H9 (cell line): ENCODE measurements around the gene KIF4A. TPM values are rescaled to one million over a fixed set of nuclear protein-coding genes. Genes with fewer than 3 reads are reported as not detected.

Experiments used
- DNase-seq: peaks from one replicate; pipeline ENCODE4 v3.0.0-alpha.2; 2017
- H2AFZ ChIP-seq: one replicate; pipeline ENCODE4 v1.6.1; 2013; ENCODE audit warnings: mild to moderate bottlenecking, low read length, control low read depth, moderate library complexity
- H2AK5ac ChIP-seq: 2 replicates; pipeline ENCODE4 v1.6.1; 2013; ENCODE audit warnings: low read length, control low read depth, mixed read lengths; ENCODE audit not compliant: insufficient read length
- H2BK120ac ChIP-seq: one replicate; pipeline ENCODE4 v1.6.1; 2013; ENCODE audit warnings: low read depth, mild to moderate bottlenecking, low read length, control low read depth, inconsistent platforms; ENCODE audit not compliant: poor library complexity, severe bottlenecking
- H2BK12ac ChIP-seq: 2 replicates; pipeline ENCODE4 v1.6.1; 2013; ENCODE audit warnings: low read length, control low read depth, mixed read lengths, low read depth; ENCODE audit not compliant: insufficient read length
- H2BK15ac ChIP-seq: 2 replicates; pipeline ENCODE4 v1.6.1; 2013; ENCODE audit warnings: low read depth, low read length, control low read depth
- H2BK20ac ChIP-seq: one replicate; pipeline ENCODE4 v1.6.1; 2013; ENCODE audit warnings: low read depth, mild to moderate bottlenecking, low read length, control low read depth, inconsistent platforms; ENCODE audit not compliant: poor library complexity, severe bottlenecking
- H2BK5ac ChIP-seq: 2 replicates; pipeline ENCODE4 v1.6.1; 2013; ENCODE audit warnings: low read length, control low read depth, mixed read lengths; ENCODE audit not compliant: insufficient read length
- H3K14ac ChIP-seq: 2 replicates; pipeline ENCODE4 v1.6.1; 2013; ENCODE audit warnings: low read length, control low read depth; ENCODE audit not compliant: insufficient read depth
- H3K18ac ChIP-seq: 2 replicates; pipeline ENCODE4 v1.6.1; 2013; ENCODE audit warnings: low read depth, mild to moderate bottlenecking, mixed read lengths, low read length, control low read depth; ENCODE audit not compliant: insufficient read length
- H3K23ac ChIP-seq: 2 replicates; pipeline ENCODE4 v1.6.1; 2013; ENCODE audit warnings: low read length, control low read depth, mixed read lengths, low read depth; ENCODE audit not compliant: insufficient read length
- H3K23me2 ChIP-seq: 2 replicates; pipeline ENCODE4 v1.6.1; 2013; ENCODE audit warnings: low read depth, mild to moderate bottlenecking, mixed read lengths, low read length, control low read depth; ENCODE audit not compliant: insufficient read length, poor library complexity, severe bottlenecking
- H3K27ac ChIP-seq: 2 replicates; pipeline ENCODE4 v1.5.1; 2013; ENCODE audit warnings: low read length, control low read depth, mixed read lengths, low read depth; ENCODE audit not compliant: insufficient read length
- H3K27me3 ChIP-seq: 2 replicates; pipeline ENCODE4 v1.6.1; 2013; ENCODE audit warnings: low read length, control low read depth, inconsistent platforms; ENCODE audit not compliant: insufficient read depth
- H3K4ac ChIP-seq: 2 replicates; pipeline ENCODE4 v1.6.1; 2013; ENCODE audit warnings: low read depth, mild to moderate bottlenecking, control low read depth, inconsistent platforms, low read length, moderate library complexity
- H3K4me1 ChIP-seq: 2 replicates; pipeline ENCODE4 v1.6.1; 2013; ENCODE audit warnings: low read length, control low read depth, inconsistent platforms; ENCODE audit not compliant: insufficient read depth
- H3K4me2 ChIP-seq: 2 replicates; pipeline ENCODE4 v1.6.1; 2013; ENCODE audit warnings: low read length, control low read depth, mixed read lengths; ENCODE audit not compliant: insufficient read length, insufficient read depth
- H3K56ac ChIP-seq: 2 replicates; pipeline ENCODE4 v1.6.1; 2013; ENCODE audit warnings: low read depth, mild to moderate bottlenecking, mixed read lengths, low read length, control low read depth; ENCODE audit not compliant: insufficient read length
- H3K79me1 ChIP-seq: 2 replicates; pipeline ENCODE4 v1.6.1; 2013; ENCODE audit warnings: low read depth, mild to moderate bottlenecking, moderate library complexity, low read length, control low read depth, inconsistent platforms; ENCODE audit not compliant: insufficient read depth, poor library complexity, severe bottlenecking
- H3K79me2 ChIP-seq: 2 replicates; pipeline ENCODE4 v1.6.1; 2013; ENCODE audit warnings: low read length, control low read depth, inconsistent platforms; ENCODE audit not compliant: insufficient read depth
- H3K9ac ChIP-seq: 2 replicates; pipeline ENCODE4 v1.6.1; 2013; ENCODE audit warnings: low read length, control low read depth, mixed read lengths; ENCODE audit not compliant: insufficient read length; ENCODE audit errors: extremely low read depth
- H3K9me3 ChIP-seq: one replicate; pipeline ENCODE4 v1.6.1; 2013; ENCODE audit warnings: low read depth, low read length, inconsistent platforms; ENCODE audit not compliant: control insufficient read depth
- H3T11ph ChIP-seq: one replicate; pipeline ENCODE4 v1.6.1; 2013; ENCODE audit warnings: mild to moderate bottlenecking, low read length, control low read depth, inconsistent platforms
- H4K20me1 ChIP-seq: one replicate; pipeline ENCODE4 v1.6.1; 2013; ENCODE audit not compliant: control insufficient read depth, insufficient read length, insufficient read depth
- H4K5ac ChIP-seq: 2 replicates; pipeline ENCODE4 v1.6.1; 2013; ENCODE audit warnings: low read depth, mild to moderate bottlenecking, mixed read lengths, low read length, control low read depth; ENCODE audit not compliant: insufficient read length
- H4K8ac ChIP-seq: replicated peaks from 2 replicates; pipeline ENCODE4 v1.6.1; 2013; ENCODE audit warnings: low read length, control low read depth, mixed read lengths, low read depth; ENCODE audit not compliant: insufficient read length
- H4K91ac ChIP-seq: 2 replicates; pipeline ENCODE4 v1.6.1; 2013; ENCODE audit warnings: low read depth, mild to moderate bottlenecking, moderate library complexity, mixed read lengths, low read length, control low read depth; ENCODE audit not compliant: insufficient read length
- H3K27ac Mint-ChIP-seq, 3 experiments: 2 replicates in 2 of 3; 3 replicates in 1 of 3; pipeline ENCODE4 v1.8.0; 2020 to 2021; ENCODE audit warnings: mixed read lengths in 3 of 3, mild to moderate bottlenecking in 1 of 3, moderate library complexity in 1 of 3
- H3K27me3 Mint-ChIP-seq: 2 replicates; pipeline ENCODE4 v1.8.0; 2021; ENCODE audit warnings: low read depth, mild to moderate bottlenecking, moderate library complexity, mixed read lengths
- H3K36me3 Mint-ChIP-seq, 3 experiments: 2 replicates in 2 of 3; 3 replicates in 1 of 3; pipeline ENCODE4 v1.8.0; 2020 to 2021; ENCODE audit warnings: low read depth in 3 of 3, mixed read lengths in 3 of 3; ENCODE audit not compliant: insufficient read depth in 1 of 3
- H3K4me1 Mint-ChIP-seq, 2 experiments: 2 replicates each; pipeline ENCODE4 v1.8.0; 2020; ENCODE audit warnings: mixed read lengths in 2 of 2
- H3K4me3 Mint-ChIP-seq, 2 experiments: 2 replicates in 1 of 2; 3 replicates in 1 of 2; pipeline ENCODE4 v1.8.0; 2020 to 2021; ENCODE audit warnings: mild to moderate bottlenecking in 2 of 2, mixed read lengths in 2 of 2, moderate library complexity in 1 of 2
- H3K9me3 Mint-ChIP-seq, 2 experiments: 2 replicates in 1 of 2; 3 replicates in 1 of 2; pipeline ENCODE4 v1.8.0; 2020; ENCODE audit warnings: mild to moderate bottlenecking in 2 of 2, mixed read lengths in 2 of 2, moderate library complexity in 1 of 2
- CTCF ChIP-seq: fragments of 200-600 bp; sonication (generic); conservative IDR thresholded peaks from 3 replicates; pipeline ENCODE4 v1.8.0; 2021; ENCODE audit warnings: antibody characterized with exemption, mild to moderate bottlenecking
- WGBS: extraction: QIAGEN DNeasy Blood & Tissue Kit; methylation state at CpG from one replicate; pipeline ENCODE4 v1.1.7; 2013; ENCODE audit warnings: missing lambda C conversion rate, low lambda C conversion rate, mixed read lengths; ENCODE audit not compliant: insufficient read length; ENCODE audit errors: extremely low coverage; 5-methylcytosine and 5-hydroxymethylcytosine counted together
- total RNA-seq: library from RNA; stranded (reverse); gene quantifications from 2 replicates; pipeline ENCODE4 v1.2.1, GENCODE V29; 2021

Gene KIF4A
- total RNA-seq, 1 experiment from 2014 or later: 41.8 TPM

DNA sequence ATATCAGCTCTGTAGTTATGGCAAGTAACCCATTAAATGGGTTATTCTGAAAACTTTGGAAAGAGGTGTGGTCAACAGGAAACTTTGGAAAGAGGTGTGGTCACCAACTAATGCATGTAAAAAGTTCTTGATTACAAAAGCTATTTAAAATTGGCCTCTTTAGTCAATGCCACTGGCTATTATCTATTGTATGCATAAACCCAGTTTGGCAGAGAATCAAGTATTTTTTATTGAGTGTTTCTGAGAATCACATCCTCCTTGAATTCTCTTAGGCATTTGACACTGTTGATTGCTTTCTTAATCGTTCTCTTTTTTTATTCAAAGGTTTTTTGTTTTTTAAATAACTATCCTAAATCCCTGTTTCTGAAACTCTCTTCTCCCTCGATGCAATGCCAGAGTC, 37.4 kb upstream of the KIF4A start:
- no peak overlapping the region for H4K91ac ChIP-seq
- Mint-ChIP-seq H3K27ac (no peak overlapping the region), H3K4me1 (peaks cover 10% of the 10 kb centered on the region in 2 experiments), H3K4me3 (no peak overlapping the region), H3K9me3 (peaks cover 67 to 76% of the 10 kb centered on the region in 2 experiments), H3K27me3 (no peaks in the 10 kb centered on the region), H3K36me3 (peaks cover 0 to 5% (median 0%) of the 10 kb centered on the region in 3 experiments; a peak in 3 of 7 replicates)
- H2AK5ac ChIP-seq: no peak overlapping the region
- no peak overlapping the region for H3K56ac ChIP-seq
- H3T11ph ChIP-seq: no peak overlapping the region
- no peak overlapping the region for H3K4me2 ChIP-seq
- peaks cover 32% of the 10 kb centered on the region for H3K9me3 ChIP-seq
- no peaks in the 10 kb centered on the region for H3K23me2 ChIP-seq
- H3K18ac ChIP-seq: no peak overlapping the region
- H4K20me1 ChIP-seq: no peaks in the 10 kb centered on the region
- no peak overlapping the region for H2BK15ac ChIP-seq
- no peak for TF ChIP-seq CTCF
- no peak overlapping the region for H3K27ac ChIP-seq
- no peaks in the 10 kb centered on the region for H3K79me2 ChIP-seq
- H2AFZ ChIP-seq: no peak overlapping the region
- DNase-seq: no peak
- no peak overlapping the region for H4K8ac ChIP-seq
- H2BK12ac ChIP-seq: no peak overlapping the region
- H2BK5ac ChIP-seq: no peak overlapping the region
- no peaks in the 10 kb centered on the region for H3K27me3 ChIP-seq
- no peaks in the 10 kb centered on the region for H3K79me1 ChIP-seq
- H2BK20ac ChIP-seq: no peak overlapping the region
- H4K5ac ChIP-seq: no peak overlapping the region
- H3K9ac ChIP-seq: no peak overlapping the region
- no CpG with 5 or more reads among the region's 2 CpGs for WGBS
- no peaks in the 10 kb centered on the region for H3K4me1 ChIP-seq
- no peak overlapping the region for H3K4ac ChIP-seq
- no peak overlapping the region for H3K14ac ChIP-seq
- no peak overlapping the region for H3K23ac ChIP-seq
- no peak overlapping the region for H2BK120ac ChIP-seq
